Hematopoietic multipotent progenitor cell treated with erythropoietin and hydrocortisone succinate and interleukin-3 and kit ligand, for 8 days (in vitro differentiated cells): ENCODE data around the gene NDUFAF8.

Experiments
- DNase-seq: peaks from one replicate; pipeline ENCODE4 v3.0.0-alpha.2; 2015

Gene NDUFAF8

DNA sequence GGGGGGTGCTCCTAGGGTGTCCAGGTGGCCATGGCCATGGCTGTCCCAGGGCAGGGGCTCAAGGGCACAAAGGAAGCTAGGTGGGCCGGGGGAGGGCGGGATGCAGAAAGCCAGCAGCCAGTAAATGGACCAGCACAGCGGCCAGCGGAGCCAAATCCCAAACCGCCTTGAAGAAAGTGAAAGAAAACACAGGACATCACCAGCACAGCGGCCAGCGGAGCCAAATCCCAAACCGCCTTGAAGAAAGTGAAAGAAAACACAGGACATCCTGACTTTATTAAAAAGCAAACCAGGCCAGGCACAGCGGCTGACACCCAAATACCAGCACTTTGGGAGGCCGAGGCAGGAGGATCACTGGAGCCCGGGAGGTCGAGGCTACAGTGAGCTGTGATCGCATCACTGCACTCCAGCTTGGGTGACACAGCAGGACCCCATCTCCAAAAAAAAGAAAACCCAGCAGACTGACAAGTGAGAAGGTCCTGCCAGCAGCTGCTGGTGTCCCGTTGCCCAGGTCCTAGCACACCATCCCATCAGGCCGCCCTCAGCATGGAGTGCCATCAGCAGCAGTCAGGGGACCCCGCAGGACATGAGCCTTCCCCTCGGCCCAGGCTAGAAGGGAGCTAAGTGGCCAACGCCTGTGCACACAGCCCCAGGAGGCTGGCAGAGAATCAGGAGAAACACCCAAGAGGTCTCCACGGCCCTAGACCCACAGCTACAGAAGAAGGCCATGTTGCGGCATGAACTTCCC is 39.0 kb downstream of the NDUFAF8 start:
- no peak for DNase-seq

DNA sequence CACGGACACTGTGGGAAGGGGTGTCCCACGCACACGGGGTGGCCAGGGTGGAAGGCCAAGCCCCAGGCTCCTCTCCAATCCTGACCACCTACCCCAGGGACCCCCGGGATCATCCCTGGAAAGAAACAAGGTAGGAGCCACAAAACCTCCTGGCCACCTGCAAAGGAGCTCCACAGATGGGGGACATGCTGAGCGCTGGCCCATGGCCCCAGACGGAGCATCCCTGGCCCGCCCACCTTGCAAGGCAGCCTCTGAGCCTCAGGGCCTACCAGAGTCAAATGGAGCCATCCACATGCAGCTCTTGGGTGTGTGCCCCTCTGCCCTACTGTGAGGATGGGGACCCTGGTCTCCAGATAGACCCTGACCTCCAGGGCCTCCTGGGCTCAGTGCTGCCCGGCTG is 39.7 kb downstream of the NDUFAF8 start:
- DNase-seq = no peak

DNA sequence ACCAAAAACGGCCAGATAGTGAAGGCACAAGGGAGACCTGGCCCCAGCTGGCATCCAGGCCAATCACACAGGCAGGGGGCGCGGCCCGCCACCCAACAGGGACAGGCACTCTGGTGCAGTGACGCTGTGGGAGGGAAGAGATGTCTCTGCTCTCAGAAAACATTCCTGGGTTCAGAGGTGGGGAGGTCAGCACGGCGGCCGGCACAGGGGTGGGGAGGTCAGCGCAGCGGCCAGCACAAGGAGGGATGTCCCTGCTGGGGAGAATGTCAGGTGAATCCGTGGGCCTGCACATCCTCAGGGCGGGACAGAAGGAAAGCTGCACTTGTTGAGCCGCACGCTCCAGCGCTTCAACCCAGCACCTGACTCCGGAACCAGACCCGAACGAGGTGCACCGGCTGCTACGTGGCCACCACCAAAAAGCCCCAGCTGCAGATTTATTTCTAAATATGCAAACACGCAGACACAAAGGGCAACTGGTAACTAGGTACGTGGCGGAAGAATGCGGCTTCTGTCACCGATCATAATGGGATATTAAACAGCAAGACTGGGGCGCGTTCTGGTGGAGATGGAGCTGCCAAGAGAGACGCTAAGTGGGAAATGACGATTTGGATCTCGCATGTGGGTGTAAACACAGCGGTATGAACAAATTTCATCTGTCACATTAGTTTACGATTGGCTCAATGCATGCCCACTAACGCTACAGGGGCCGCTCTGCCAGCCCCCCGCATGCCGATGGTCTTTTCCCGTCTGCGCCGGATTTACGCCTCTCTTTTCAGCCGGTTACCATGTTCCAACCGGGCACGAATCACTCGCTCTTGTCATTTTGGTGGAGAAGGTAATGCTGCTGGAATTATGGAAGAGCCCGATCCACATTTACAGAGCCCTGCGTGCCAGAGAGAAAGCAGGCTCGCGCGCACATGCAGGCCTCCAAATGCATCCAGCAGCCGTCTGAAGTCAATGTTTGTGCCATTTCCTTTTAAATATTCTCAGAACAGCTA is 40.5 kb downstream of the NDUFAF8 start:
- no peak for DNase-seq

DNA sequence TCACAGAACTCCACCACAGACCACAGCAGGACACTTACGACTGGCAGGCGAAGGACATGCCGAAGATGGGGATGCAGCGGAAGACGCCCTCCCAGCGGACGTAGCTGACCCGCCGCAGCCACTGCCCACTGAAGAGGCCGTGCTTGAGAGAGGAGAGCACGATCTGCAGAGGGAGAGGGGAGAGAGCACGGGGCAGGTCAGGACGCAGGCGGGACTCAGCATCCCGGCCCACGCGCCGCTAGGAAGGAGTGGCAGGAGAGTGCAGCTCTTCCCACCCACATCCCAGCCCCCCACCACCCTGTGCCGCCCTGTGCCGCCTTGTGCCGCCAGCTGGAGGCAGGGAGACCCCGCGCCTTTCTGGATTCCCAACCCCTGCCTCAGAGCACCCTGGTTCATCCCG is 41.5 kb downstream of the NDUFAF8 start:
- DNase-seq = no peak

DNA sequence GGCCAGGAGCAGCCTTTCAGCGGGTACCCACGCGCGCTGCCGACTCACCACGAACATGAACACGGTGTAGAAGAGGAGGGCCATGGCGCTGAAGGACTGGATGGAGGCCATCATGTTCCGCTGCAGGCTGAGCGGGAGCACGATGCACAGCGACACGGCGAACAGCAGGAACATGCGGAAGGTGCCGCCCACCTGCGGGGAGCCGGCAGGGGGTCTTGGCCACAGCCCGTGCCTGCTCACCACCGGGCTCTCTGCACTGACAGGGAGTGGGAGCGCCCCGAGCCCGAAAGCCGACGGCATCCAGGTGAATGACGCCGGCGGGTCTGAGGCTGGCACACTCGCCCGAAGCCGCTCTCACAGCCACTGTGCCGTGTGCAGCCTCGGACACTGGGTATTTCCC is 43.0 kb downstream of the NDUFAF8 start:
- no peak for DNase-seq

DNA sequence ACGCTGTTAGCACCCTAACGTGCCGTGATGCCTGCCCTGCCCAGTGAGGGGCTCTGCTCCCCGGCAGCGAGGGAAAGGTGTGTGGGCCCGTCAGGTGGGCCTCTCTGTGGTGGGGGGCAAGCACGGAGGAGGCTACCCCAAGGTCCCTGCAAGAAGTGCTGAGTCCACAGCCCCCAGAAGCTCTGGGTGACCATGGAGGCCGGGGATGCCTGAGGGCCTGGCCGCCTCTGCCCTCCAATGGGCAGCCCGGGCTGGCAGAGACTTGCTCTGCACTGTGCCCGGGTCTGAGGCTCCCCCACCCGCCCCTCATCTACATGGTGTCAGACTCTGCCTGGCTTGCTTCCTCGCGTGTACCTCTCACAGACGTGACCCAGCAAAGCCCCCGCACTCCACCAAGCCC is 43.8 kb downstream of the NDUFAF8 start:
- DNase-seq = no peak

DNA sequence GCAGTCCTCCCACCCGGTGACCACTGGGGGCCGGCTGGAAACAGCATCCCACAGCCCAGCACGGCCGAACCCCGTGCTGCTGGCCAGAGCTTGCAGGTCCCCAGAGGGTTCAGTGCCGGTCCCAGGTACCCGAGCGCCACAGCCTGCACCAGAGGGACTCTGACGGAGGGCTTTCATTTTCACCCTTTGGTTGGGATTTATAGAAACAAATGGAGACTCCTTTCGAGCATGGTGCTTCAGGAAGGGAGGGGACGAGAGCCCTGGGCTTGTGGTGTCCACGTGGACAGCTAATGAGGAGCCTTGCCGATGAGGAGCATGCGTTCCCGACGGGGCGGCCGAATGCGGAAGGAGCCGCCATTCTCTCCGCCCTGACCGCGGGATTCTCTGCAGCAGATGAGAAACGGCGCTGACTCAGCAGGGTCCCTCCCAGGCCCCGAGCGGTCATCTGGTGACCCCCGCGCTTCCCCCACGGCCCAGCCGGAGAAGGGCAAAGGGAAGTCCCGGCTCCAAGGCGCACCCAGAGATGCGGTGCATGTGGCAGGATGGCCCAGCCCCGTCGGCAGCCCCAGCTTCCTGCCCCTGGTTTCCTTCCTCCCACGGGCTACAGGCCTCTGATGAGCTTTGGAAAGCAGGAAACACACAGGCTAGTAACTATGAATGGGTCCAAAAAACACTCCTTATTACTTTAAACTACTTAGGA is 46.2 kb downstream of the NDUFAF8 start:
- DNase-seq = peak; percentile 49

DNA sequence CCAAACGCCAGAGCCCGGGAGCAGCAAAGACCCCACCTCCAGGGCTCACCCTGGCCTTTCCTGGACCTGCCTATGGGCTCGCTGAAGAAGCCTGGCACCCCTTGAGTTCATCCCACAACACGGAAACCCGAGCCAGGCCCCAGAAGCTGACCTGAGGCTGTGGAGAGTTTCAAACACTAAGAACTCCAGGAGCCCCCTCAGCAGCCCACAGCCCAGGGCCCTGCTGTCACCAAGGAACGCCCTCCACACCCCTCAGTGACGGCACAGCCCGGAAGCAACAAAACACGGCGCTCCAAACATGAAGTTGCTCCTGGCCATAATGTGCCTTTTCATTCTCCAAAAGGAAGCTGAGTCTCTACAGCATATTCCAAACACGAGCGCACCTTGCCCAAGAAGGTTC is 46.8 kb downstream of the NDUFAF8 start:
- DNase-seq = no peak

DNA sequence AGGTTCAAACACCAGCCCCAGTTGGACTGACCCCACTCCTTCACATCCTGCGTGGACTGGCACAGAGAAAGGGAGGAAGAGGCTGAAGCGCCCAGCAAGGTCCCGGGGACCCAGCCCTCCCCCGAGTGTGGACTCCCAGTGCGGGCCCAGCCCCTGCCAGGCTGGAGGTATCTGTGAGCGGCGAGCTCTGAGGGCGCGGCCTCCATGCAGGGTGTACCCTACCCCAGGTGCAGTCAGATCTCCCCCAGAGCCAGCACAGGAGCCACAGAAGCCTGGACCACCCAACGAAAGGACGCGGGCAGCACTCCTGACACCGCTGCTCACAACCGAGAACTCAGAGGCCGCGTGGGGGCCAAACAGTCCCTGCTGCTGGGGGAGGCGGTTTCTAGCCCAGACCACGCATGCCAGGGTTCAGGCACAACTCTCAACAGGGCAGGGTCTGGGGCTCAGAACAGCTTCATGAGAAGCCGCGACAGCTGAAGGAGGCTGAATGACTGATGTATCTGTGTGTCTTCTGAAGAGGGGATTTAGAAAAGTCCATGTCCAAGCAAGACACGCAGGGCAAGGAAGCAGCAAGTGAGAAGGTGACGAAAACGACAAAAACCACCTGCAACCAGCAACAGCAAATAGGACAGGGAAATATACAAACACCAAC is 47.5 kb downstream of the NDUFAF8 start:
- no peak for DNase-seq

DNA sequence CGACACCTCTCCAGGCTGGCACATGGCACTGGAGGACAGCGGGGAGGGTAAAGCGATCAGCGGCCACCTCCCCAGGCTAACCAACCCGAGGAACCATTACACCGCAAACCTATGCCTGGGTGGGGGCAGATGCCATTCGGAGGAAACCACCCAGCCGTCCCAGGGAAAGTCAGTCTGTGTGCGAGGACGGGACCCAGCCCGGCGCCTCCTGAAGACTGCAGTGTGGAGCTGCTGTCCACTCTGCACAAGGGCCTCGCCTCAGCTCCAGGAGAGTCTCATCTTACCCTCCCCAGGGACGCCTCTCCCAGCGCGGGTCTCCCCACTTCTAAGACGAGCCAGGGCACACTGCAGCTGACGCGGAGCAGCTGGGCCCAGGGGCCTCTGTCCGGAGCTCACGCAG is 48.0 kb downstream of the NDUFAF8 start:
- DNase-seq = no peak

DNA sequence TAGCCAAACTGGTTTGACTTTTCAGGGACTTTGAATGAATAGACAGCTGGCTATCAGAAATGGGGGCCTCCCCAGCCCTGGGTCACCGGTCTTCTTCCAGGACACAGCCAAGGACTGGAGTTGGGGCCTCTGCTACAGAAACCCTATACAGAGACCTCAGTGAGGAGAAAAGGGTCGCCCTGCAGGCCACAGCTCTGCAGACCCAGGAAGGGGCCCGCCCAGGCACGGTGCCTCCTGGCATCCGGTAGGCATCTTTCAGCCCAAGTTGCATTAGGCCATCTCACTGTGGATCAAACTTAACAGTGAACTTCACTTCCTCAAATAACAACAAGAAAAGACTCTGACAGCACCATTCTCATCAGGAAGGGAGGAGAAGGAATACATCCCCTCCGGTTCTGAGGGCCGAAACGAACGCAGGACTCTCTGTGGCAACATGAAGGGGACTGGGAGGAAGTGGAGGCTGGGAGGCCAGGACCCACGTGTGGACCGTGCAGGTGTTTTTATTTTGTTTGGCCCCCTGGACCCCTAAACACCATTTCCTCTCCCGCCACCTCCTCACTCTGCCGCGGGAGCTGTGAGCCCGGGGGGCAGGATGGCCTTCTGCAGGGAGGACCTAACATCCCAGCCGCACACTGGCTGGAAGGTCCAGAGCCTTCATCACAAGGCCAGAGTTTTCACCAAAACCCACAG is 48.8 kb downstream of the NDUFAF8 start:
- DNase-seq = no peak

DNA sequence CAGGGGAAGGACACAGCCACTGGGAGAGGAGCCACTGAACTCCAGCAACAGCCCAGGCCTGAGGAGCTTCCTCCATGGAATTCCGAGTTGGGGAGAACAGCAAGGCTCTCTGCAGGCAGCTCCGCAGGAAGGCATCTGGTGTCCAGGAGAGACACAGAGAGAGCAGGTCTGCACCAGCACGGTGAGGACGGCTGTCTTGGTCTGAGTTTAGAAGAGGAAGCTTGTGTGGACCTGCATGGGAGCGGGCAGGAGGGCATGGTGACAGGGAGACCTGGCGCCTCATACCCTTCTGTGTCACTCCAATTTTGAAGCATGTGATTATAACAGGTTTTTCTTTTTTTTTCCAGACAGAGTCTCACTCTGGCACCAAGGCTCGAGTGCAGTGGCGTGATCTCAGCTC is 49.6 kb downstream of the NDUFAF8 start:
- no peak for DNase-seq

DNA sequence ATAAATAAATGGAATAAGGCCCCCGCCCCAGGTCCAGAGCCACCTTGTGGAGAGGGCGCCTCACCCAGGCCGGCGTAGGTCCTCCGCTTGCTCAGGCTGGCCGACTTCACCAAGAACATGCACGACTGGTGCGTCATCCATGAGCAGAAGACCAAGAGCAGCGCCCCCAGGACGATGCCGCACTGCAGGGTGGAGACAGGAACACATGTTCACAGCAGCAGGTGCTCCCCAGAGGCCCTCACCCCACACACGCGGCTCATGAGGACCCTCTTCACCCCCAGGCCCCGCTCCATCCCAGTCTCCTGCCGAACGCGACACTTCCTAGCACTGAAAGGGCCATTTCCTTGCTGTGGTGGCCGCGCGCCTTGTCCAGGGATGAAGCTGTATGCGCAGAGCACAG is 50.5 kb downstream of the NDUFAF8 start:
- no peak for DNase-seq

DNA sequence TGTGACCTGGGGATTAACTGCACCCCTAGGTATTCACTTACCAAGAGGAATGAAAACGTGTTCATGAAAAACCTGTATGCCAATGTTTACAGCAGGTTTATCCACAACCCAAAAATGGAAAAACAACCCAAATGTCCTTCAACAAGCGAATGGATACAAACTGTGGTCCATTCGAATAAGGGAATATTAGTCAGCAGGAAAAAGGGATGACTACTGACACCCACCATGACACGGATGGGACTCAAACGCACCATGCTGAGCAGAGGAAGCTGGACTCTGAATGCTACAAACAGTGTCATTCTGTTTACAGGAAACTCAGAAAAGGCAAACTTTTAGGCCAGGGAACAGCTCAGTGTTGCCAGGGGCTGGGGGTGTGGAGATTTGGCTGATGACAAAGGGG is 51.1 kb downstream of the NDUFAF8 start:
- DNase-seq = no peak
